ENCODE data around the gene RAD51B. TPM values are rescaled to one million over a fixed set of nuclear protein-coding genes. Genes with fewer than 3 reads are reported as not detected.

The RAD51B gene
- total and polyA plus RNA-seq, 9 of the 15 experiments (the other 6 are each of a cell fraction or from before 2014, with no cell fraction given): 8.5 to 17.3 (median 11.3) TPM

- H3K4me1 ChIP-seq (replicated peaks in 1 of 2; ENCODE audit: control insufficient read depth in 2 of 2, insufficient read depth in 2 of 2, low read length in 2 of 2): no peaks in the 10 kb centered on the region
- no peak for DNase-seq (ENCODE audit: extremely low read depth in 1 of 4, low spot score in 3 of 4)
- POLR2A ChIA-PET: interaction anchor here (0.9 kb wide), 1 partner anchor 8 kb away, joined by 3 read pairs; no protein-coding TSS in a partner anchor
- WGBS (ENCODE audit: insufficient coverage, low coverage, missing lambda C conversion rate): 17% methylated on average over 3 of the region's 3 CpGs
- no peak overlapping the region for H2AFZ ChIP-seq (ENCODE audit: low read depth, low read length)
- H3K79me2 ChIP-seq (ENCODE audit: control insufficient read depth, insufficient read depth, low read length): no peaks in the 10 kb centered on the region
- H3K27me3 ChIP-seq (ENCODE audit: control insufficient read depth in 2 of 2, insufficient read depth in 2 of 2, low read length in 2 of 2): no peaks in the 10 kb centered on the region; a peak in 1 of 5 replicates
- H3K36me3 ChIP-seq (ENCODE audit: control insufficient read depth, insufficient read depth, low read length): no peaks in the 10 kb centered on the region
- H3K27ac ChIP-seq (ENCODE audit: extremely low read depth, low read depth, low read length): no peak overlapping the region
- TF ChIP-seq ZBTB26 (CRISPR knock-in tag; IDR thresholded peaks at IDR 0.05): no peak
- no peak for TF ChIP-seq KAT2B (IDR thresholded peaks at IDR 0.05; ENCODE audit: low read depth, low read length)
- TF ChIP-seq, protein P1, sequence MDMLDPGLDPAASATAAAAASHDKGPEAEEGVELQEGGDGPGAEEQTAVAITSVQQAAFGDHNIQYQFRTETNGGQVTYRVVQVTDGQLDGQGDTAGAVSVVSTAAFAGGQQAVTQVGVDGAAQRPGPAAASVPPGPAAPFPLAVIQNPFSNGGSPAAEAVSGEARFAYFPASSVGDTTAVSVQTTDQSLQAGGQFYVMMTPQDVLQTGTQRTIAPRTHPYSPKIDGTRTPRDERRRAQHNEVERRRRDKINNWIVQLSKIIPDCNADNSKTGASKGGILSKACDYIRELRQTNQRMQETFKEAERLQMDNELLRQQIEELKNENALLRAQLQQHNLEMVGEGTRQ (CRISPR knock-in tag; IDR thresholded peaks at IDR 0.05): no peak
- TF ChIP-seq, protein P2, sequence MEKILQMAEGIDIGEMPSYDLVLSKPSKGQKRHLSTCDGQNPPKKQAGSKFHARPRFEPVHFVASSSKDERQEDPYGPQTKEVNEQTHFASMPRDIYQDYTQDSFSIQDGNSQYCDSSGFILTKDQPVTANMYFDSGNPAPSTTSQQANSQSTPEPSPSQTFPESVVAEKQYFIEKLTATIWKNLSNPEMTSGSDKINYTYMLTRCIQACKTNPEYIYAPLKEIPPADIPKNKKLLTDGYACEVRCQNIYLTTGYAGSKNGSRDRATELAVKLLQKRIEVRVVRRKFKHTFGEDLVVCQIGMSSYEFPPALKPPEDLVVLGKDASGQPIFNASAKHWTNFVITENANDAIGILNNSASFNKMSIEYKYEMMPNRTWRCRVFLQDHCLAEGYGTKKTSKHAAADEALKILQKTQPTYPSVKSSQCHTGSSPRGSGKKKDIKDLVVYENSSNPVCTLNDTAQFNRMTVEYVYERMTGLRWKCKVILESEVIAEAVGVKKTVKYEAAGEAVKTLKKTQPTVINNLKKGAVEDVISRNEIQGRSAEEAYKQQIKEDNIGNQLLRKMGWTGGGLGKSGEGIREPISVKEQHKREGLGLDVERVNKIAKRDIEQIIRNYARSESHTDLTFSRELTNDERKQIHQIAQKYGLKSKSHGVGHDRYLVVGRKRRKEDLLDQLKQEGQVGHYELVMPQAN (IDR thresholded peaks at IDR 0.05; ENCODE audit: borderline replicate concordance): no peak
- CTCF ChIA-PET (ENCODE audit: low intra/inter-chr PET ratio): no interaction called here
- no TSS peak for BruUV-seq (replicated peaks)
- H3K4me3 ChIP-seq: no peak overlapping the region
- no peaks in the 10 kb centered on the region for H3K9me1 ChIP-seq (ENCODE audit: control insufficient read depth, insufficient read depth, low read length)
- no peak for ATAC-seq
- H4K20me1 ChIP-seq (replicated peaks; ENCODE audit: control insufficient read depth, insufficient read depth, low read length): no peaks in the 10 kb centered on the region
- H3K9me3 ChIP-seq (replicated peaks; ENCODE audit: control insufficient read depth, insufficient read depth, low read depth, low read length): peaks cover 5% of the 10 kb centered on the region
- no peak overlapping the region for H3K4me2 ChIP-seq (ENCODE audit: insufficient read depth, low read length)
- intact Hi-C loops (cut with micrococcal nuclease) (no loop called here), in situ Hi-C loops (cut with MboI) (no loop called here)
- FAIRE-seq: no peak
- no peak overlapping the region for H3K9ac ChIP-seq (ENCODE audit: insufficient read depth in 1 of 2, low read depth in 2 of 2, low read length in 2 of 2)
These were observed 849.5 kb downstream of the RAD51B start for GRCh38 chr14:68669111-68669511.

Measured in K562 (cell line).